ES-I3 (cell line): Measurements from ENCODE around the gene HUS1B.

Source experiments
- H3K36me3 ChIP-seq: 2 replicates; pipeline ENCODE4 v1.6.1; 2013; ENCODE audit warnings: mild to moderate bottlenecking, low read length, control low read depth, moderate library complexity; ENCODE audit not compliant: insufficient read depth
- H3K4me1 ChIP-seq: 2 replicates; pipeline ENCODE4 v1.6.1; 2013; ENCODE audit warnings: mild to moderate bottlenecking, control low read depth, low read length; ENCODE audit not compliant: insufficient read depth
- H3K9ac ChIP-seq: 2 replicates; pipeline ENCODE4 v1.6.1; 2013; ENCODE audit warnings: low read depth, mild to moderate bottlenecking, low read length, moderate library complexity
- H3K9me3 ChIP-seq: 2 replicates; pipeline ENCODE4 v1.6.1; 2013; ENCODE audit warnings: mild to moderate bottlenecking, low read length, moderate library complexity; ENCODE audit not compliant: control insufficient read depth, insufficient read depth

Gene HUS1B

DNA sequence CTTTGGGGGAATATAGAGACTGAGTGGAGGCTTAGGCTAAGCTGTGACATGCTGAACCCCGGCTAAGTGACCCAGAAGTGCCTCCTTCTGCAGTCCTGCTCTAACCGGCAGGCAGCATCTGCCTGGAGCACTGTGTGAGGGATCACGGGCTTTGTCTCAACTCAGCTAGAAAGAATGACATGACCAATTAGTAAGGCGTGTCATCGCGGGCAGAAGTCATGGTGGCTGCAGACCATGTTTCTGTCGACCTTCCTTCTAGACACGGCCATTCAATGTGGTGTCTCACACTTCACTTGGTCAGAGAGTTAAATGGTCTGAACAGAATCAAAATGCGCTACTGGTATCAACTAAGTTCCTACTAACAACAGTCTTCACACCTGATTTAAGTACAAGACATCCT is 35.0 kb downstream of the HUS1B start:
- Histone ChIP-seq H3K36me3 (no peaks in the 10 kb centered on the region; the same call in 1 of the 2 replicates), H3K9me3 (no peaks in the 10 kb centered on the region), H3K4me1 (peaks cover 16% of the 10 kb centered on the region), H3K9ac (no peak overlapping the region)

DNA sequence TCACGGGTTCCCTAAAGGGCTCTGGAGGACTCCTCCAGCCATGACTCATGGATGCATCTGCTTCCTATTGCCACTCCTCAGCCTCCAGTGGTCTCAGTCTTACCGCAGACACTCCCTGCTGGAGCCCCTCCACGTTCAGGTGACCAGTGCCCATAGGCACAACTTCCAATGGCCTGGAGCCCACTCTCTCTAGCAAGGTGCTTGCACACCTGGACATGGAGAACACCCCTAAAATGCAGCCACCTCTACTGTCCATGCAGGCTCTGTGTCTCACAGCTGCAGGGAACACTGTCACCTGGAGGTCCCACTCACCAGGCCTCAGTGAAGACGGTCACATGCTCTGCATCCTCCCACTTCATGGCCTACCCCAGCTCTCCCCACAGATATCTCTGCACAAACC is 36.0 kb downstream of the HUS1B start:
- peaks cover 11% of the 10 kb centered on the region for H3K4me1 ChIP-seq
- no peaks in the 10 kb centered on the region for H3K9me3 ChIP-seq
- no peak overlapping the region for H3K9ac ChIP-seq
- H3K36me3 ChIP-seq, result no peaks in the 10 kb centered on the region; the same call in 1 of the 2 replicates

GRCh38 chr6:620166-620565 is 36.7 kb downstream of the HUS1B start:
- Histone ChIP-seq H3K36me3 (no peaks in the 10 kb centered on the region; the same call in none of the 2 replicates), H3K9ac (no peak overlapping the region), H3K9me3 (no peaks in the 10 kb centered on the region), H3K4me1 (peaks cover 5% of the 10 kb centered on the region; the same call in 1 of the 2 replicates)

DNA sequence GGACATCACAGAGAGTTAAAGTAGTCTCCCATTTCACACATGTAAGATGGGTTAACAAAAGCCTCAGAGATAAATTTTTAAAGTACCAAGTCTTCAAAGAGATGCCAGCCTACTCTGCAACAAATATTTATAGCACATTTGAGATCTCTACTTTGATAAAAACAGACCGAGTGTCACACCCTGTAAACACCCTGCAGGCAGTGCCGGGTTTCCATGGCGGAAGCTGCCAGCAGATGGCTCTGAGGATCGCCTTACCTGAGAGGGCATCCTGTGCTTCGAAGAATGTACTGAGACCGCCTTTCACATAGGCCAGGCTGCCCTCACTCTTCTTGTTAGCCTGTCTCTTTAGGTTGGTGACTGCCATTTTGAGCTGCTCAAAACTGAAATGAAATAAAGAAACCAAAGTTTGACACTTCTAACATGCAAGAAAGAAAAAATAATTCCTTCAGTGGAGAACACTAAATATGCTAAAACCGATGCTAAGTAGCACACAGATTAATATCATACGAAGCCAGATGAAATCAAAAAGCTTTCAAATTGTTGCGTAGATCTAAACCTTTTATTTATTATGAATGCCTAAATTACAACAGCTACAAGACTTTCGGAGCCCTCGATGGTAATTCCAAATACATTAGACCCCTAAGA is 39.3 kb downstream of the HUS1B start:
- H3K9me3 ChIP-seq, result no peaks in the 10 kb centered on the region
- H3K4me1 ChIP-seq, result no peaks in the 10 kb centered on the region
- no peaks in the 10 kb centered on the region; the same call in none of the 2 replicates for H3K36me3 ChIP-seq
- H3K9ac ChIP-seq, result no peak overlapping the region

DNA sequence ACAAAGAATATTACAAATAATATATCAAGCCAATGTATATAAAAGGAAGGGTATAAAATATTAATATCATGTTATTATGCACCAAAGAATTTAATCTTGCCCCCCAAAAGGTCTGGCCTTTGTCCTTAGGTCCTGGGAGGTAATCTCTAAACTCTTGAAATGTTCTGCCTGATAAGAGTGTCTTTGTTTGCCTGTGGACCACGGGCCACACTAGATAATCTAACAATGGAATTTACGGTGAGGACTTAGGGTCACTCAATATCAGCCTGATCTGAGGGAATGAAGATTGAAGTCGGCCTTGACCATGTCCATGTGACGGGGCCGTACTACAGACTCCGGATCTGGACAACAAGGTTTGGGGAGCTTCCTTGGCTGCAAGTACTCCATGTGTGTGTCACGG is 42.9 kb downstream of the HUS1B start:
- Histone ChIP-seq H3K9me3 (no peaks in the 10 kb centered on the region), H3K4me1 (no peaks in the 10 kb centered on the region), H3K9ac (no peak overlapping the region), H3K36me3 (no peaks in the 10 kb centered on the region; the same call in none of the 2 replicates)

DNA sequence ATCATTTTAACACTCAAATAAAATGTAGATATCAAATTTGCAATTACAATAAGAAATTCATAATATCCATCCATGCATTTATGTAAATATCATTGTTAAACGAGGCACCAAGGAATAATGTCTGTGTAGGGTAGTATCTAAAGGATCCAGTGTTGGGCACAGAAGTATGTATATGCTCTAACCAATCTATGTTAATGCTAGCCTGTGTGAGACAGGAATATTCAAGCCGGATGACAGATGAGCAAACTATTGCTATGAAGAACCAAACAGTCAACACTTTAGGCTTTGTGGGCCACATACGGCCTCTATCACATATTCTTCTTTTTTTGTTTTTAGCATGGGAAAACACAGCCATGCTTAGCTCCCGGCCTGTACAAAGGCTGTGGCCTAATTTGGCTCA is 45.0 kb downstream of the HUS1B start:
- Histone ChIP-seq H3K9ac (no peak overlapping the region), H3K9me3 (no peaks in the 10 kb centered on the region), H3K4me1 (no peaks in the 10 kb centered on the region), H3K36me3 (no peaks in the 10 kb centered on the region; the same call in none of the 2 replicates)

- Histone ChIP-seq H3K36me3 (no peaks in the 10 kb centered on the region; the same call in none of the 2 replicates), H3K9ac (no peak overlapping the region), H3K9me3 (no peaks in the 10 kb centered on the region), H3K4me1 (no peaks in the 10 kb centered on the region)
Observed at GRCh38 chr6:610882-611281, 46.0 kb downstream of the HUS1B start.

DNA sequence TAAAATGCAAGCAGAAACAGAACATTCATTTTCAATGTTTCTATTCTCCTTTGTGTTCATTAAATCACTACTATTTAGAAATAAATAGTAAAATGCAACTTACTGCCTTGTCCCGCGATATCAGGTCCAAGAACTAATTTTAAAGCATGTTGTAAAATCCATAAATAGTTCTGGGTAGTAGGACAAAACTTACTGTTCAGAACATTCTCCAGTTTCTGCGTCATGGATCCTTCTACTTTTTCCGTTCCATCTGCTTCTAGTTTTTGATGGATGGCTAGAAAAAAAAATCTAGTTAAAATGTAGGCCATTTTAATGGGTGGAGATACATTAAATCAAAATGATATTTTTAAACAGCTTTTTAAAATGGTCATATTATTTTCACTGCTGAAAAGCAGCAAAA is 47.0 kb downstream of the HUS1B start:
- no peaks in the 10 kb centered on the region for H3K4me1 ChIP-seq
- no peaks in the 10 kb centered on the region for H3K9me3 ChIP-seq
- no peak overlapping the region for H3K9ac ChIP-seq
- H3K36me3 ChIP-seq, result no peaks in the 10 kb centered on the region; the same call in none of the 2 replicates

DNA sequence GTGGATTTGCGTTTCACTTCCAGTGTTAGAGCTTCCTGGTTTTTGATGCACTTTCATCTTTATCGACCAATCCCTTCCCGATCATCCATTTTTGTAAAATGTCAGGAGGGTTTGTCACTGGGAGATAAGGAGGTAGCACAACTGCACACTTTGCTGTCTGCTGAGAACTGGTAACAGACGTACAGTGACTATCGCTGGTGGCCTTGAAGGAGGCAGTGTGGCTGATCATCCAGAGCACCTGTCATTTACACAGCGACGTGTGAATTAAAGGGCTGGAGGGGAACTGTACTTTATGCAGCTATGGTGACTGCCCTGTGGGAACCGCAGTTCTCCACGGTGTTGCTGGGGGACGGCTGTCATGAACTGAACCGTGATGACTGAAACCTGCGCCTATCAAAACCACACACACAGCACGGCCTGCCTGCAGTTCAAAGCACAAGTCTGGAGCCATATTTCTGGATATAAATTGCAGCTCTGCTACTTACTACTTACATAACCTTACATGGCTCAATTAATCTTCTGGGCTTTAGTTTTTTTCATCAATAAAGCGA is 50.0 kb downstream of the HUS1B start:
- H3K36me3 ChIP-seq, result no peaks in the 10 kb centered on the region; the same call in none of the 2 replicates
- no peaks in the 10 kb centered on the region for H3K9me3 ChIP-seq

More for the DNA sequence above, 50.0 kb downstream of the HUS1B start:
- Histone ChIP-seq H3K4me1 (no peaks in the 10 kb centered on the region), H3K9ac (no peak overlapping the region)
